ENCODE measurements around the gene IL12A.

IL12A gene

GRCh38 chr3:159992589-159992988 is 4.0 kb downstream of the IL12A start:
- no peaks in the 10 kb centered on the region for H3K9me2 ChIP-seq (replicated peaks; ENCODE audit: insufficient read depth, low read length)
- H3K36me3 ChIP-seq (ENCODE audit: low read length) = no peaks in the 10 kb centered on the region
- H2AFZ ChIP-seq (ENCODE audit: low read depth, low read length, severe bottlenecking) = no peak overlapping the region
- H3K79me2 ChIP-seq (ENCODE audit: insufficient read depth, low read length) = no peaks in the 10 kb centered on the region
- no peaks in the 10 kb centered on the region for H4K20me1 ChIP-seq (ENCODE audit: low read depth, low read length)
- no peak overlapping the region for H3K9ac ChIP-seq (ENCODE audit: low read length)
- no peaks in the 10 kb centered on the region for H3K27me3 ChIP-seq (ENCODE audit: low read length)
- H3K27ac ChIP-seq (ENCODE audit: low read depth, low read length) = no peak overlapping the region
- H3K4me3 ChIP-seq (ENCODE audit: insufficient read depth, low read length, poor library complexity, severe bottlenecking) = no peak overlapping the region
- no peaks in the 10 kb centered on the region for H3F3A ChIP-seq (ENCODE audit: insufficient read depth)
- H3K4me2 ChIP-seq (ENCODE audit: low read depth, low read length, poor library complexity, severe bottlenecking) = no peak overlapping the region
- H3K9me3 ChIP-seq (ENCODE audit: insufficient read depth, low read length) = no peaks in the 10 kb centered on the region
- TF ChIP-seq EZH2phosphoT487 (conservative IDR thresholded peaks at IDR 0.05; ENCODE audit: low read length) = no peak
- no peak for TF ChIP-seq CTCF (IDR thresholded peaks at IDR 0.05; ENCODE audit: insufficient read depth, low read length, poor library complexity, severe bottlenecking)

- H3K9ac ChIP-seq (ENCODE audit: low read length) = no peak overlapping the region
- TF ChIP-seq EZH2phosphoT487 (conservative IDR thresholded peaks at IDR 0.05; ENCODE audit: low read length) (no peak), CTCF (IDR thresholded peaks at IDR 0.05; ENCODE audit: insufficient read depth, low read length, poor library complexity, severe bottlenecking) (no peak)
- H3K9me3 ChIP-seq (ENCODE audit: insufficient read depth, low read length) = no peaks in the 10 kb centered on the region
- no peaks in the 10 kb centered on the region for H3K9me2 ChIP-seq (replicated peaks; ENCODE audit: insufficient read depth, low read length)
- no peak overlapping the region for H3K27ac ChIP-seq (ENCODE audit: low read depth, low read length)
- no peaks in the 10 kb centered on the region for H3K36me3 ChIP-seq (ENCODE audit: low read length)
- no peak overlapping the region for H2AFZ ChIP-seq (ENCODE audit: low read depth, low read length, severe bottlenecking)
- H4K20me1 ChIP-seq (ENCODE audit: low read depth, low read length) = no peaks in the 10 kb centered on the region
- H3K27me3 ChIP-seq (ENCODE audit: low read length) = no peaks in the 10 kb centered on the region
- no peak overlapping the region for H3K4me2 ChIP-seq (ENCODE audit: low read depth, low read length, poor library complexity, severe bottlenecking)
- H3K79me2 ChIP-seq (ENCODE audit: insufficient read depth, low read length) = no peaks in the 10 kb centered on the region
- no peak overlapping the region for H3K4me3 ChIP-seq (ENCODE audit: insufficient read depth, low read length, poor library complexity, severe bottlenecking)
- no peaks in the 10 kb centered on the region for H3F3A ChIP-seq (ENCODE audit: insufficient read depth)
These were observed 5.5 kb downstream of the IL12A start for GRCh38 chr3:159994182-159994581.

GRCh38 chr3:159995091-159995490 is 6.5 kb downstream of the IL12A start:
- H4K20me1 ChIP-seq (ENCODE audit: low read depth, low read length) = no peaks in the 10 kb centered on the region
- H3K9me3 ChIP-seq (ENCODE audit: insufficient read depth, low read length) = no peaks in the 10 kb centered on the region
- H3K27ac ChIP-seq (ENCODE audit: low read depth, low read length) = no peak overlapping the region
- TF ChIP-seq EZH2phosphoT487 (conservative IDR thresholded peaks at IDR 0.05; ENCODE audit: low read length) (no peak), CTCF (IDR thresholded peaks at IDR 0.05; ENCODE audit: insufficient read depth, low read length, poor library complexity, severe bottlenecking) (no peak)
- H3K4me2 ChIP-seq (ENCODE audit: low read depth, low read length, poor library complexity, severe bottlenecking) = no peak overlapping the region
- no peak overlapping the region for H3K4me3 ChIP-seq (ENCODE audit: insufficient read depth, low read length, poor library complexity, severe bottlenecking)
- H3F3A ChIP-seq (ENCODE audit: insufficient read depth) = no peaks in the 10 kb centered on the region
- H3K36me3 ChIP-seq (ENCODE audit: low read length) = no peaks in the 10 kb centered on the region
- no peaks in the 10 kb centered on the region for H3K9me2 ChIP-seq (replicated peaks; ENCODE audit: insufficient read depth, low read length)
- H3K27me3 ChIP-seq (ENCODE audit: low read length) = no peaks in the 10 kb centered on the region
- H2AFZ ChIP-seq (ENCODE audit: low read depth, low read length, severe bottlenecking) = no peak overlapping the region
- H3K9ac ChIP-seq (ENCODE audit: low read length) = no peak overlapping the region
- H3K79me2 ChIP-seq (ENCODE audit: insufficient read depth, low read length) = no peaks in the 10 kb centered on the region
